ENCODE results near the gene MSANTD4.

The MSANTD4 gene

GRCh38 chr11:105979997-105980703, 41.9 kb downstream of the MSANTD4 start:
- WGBS, 2 experiments, result 95 to 96% methylated on average over 6 to 10 of the region's 10 CpGs

DNA sequence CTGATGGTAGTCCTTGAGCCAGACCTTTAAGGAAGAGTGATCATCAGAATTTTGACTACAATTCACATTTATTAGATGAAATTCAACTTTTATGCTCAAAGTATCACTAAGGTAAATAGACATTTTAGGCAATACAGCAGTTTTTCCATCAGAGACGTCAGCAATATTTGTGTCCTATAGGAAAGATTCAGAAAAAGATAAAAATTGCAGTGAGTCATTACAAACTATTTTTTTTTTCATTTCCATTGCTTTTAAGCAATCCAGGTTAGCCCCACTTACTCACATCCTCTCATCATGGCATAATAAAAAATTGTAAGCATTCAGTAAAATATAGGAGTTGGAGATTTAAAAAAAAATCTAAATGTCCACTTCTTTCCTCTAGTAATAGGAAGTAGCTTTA, 46.9 kb downstream of the MSANTD4 start:
- 80 to 100% methylated on average over 1 of the region's 1 CpG for WGBS, 2 experiments
- Histone ChIP-seq H3K36me3 (ENCODE audit: control insufficient read depth, insufficient read depth, low read length) (no peaks in the 10 kb centered on the region), H3K9me3 (ENCODE audit: control insufficient read depth, low read length) (no peaks in the 10 kb centered on the region), H3K27me3 (ENCODE audit: control insufficient read depth, insufficient read depth, low read length, poor library complexity, severe bottlenecking) (no peaks in the 10 kb centered on the region), H3K4me1 (ENCODE audit: control insufficient read depth, insufficient read depth, low read length) (no peaks in the 10 kb centered on the region), H3K27ac (ENCODE audit: insufficient read depth, low read depth, low read length, poor library complexity, severe bottlenecking) (no peak overlapping the region), H3K4me3 (ENCODE audit: insufficient read depth, low read depth, low read length) (no peak overlapping the region)

More at GRCh38 chr11:105979997-105980703, 41.9 kb downstream of the MSANTD4 start:
- no peaks in the 10 kb centered on the region for H3K9me3 ChIP-seq (ENCODE audit: control insufficient read depth, low read length)
- no peaks in the 10 kb centered on the region for H3K4me1 ChIP-seq (ENCODE audit: control insufficient read depth, insufficient read depth, low read length)
- no peak overlapping the region for H3K4me3 ChIP-seq (ENCODE audit: insufficient read depth, low read depth, low read length)
- H3K27ac ChIP-seq (ENCODE audit: insufficient read depth, low read depth, low read length, poor library complexity, severe bottlenecking), result no peak overlapping the region
- H3K27me3 ChIP-seq (ENCODE audit: control insufficient read depth, insufficient read depth, low read length, poor library complexity, severe bottlenecking), result no peaks in the 10 kb centered on the region
- H3K36me3 ChIP-seq (ENCODE audit: control insufficient read depth, insufficient read depth, low read length), result no peaks in the 10 kb centered on the region

DNA sequence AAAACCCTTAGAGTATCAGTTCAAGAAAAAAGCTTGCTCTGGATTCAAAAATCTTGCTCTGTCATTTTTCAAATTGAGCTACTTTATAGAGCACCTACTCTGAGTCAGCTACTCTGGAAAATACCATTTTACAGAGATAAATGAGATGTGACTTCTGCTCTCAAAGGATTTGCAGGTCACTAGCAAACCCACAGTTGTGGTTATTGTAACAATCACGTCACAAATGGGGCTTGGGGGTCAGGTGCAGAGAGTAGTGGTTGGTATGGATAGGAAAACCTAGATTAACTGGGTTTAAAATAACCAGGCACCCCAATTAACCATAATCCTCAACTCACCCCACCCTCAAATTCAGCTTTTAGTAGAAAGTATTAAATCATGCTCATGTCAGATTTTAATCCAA, 52.3 kb downstream of the MSANTD4 start:
- Histone ChIP-seq H3K4me3 (ENCODE audit: insufficient read depth, low read depth, low read length) (no peak overlapping the region), H3K9me3 (ENCODE audit: control insufficient read depth, low read length) (no peaks in the 10 kb centered on the region), H3K4me1 (ENCODE audit: control insufficient read depth, insufficient read depth, low read length) (no peaks in the 10 kb centered on the region), H3K27me3 (ENCODE audit: control insufficient read depth, insufficient read depth, low read length, poor library complexity, severe bottlenecking) (no peaks in the 10 kb centered on the region), H3K36me3 (ENCODE audit: control insufficient read depth, insufficient read depth, low read length) (no peaks in the 10 kb centered on the region), H3K27ac (ENCODE audit: insufficient read depth, low read depth, low read length, poor library complexity, severe bottlenecking) (no peak overlapping the region)
- 83 to 100% methylated on average over 1 of the region's 1 CpG for WGBS, 2 experiments

- no peak overlapping the region for H3K4me3 ChIP-seq (ENCODE audit: insufficient read depth, low read depth, low read length)
- WGBS, 2 experiments, result 92 to 94% methylated on average over 3 of the region's 3 CpGs
- no peaks in the 10 kb centered on the region for H3K4me1 ChIP-seq (ENCODE audit: control insufficient read depth, insufficient read depth, low read length)
Measured at GRCh38 chr11:105968021-105968697, 53.9 kb downstream of the MSANTD4 start.

DNA sequence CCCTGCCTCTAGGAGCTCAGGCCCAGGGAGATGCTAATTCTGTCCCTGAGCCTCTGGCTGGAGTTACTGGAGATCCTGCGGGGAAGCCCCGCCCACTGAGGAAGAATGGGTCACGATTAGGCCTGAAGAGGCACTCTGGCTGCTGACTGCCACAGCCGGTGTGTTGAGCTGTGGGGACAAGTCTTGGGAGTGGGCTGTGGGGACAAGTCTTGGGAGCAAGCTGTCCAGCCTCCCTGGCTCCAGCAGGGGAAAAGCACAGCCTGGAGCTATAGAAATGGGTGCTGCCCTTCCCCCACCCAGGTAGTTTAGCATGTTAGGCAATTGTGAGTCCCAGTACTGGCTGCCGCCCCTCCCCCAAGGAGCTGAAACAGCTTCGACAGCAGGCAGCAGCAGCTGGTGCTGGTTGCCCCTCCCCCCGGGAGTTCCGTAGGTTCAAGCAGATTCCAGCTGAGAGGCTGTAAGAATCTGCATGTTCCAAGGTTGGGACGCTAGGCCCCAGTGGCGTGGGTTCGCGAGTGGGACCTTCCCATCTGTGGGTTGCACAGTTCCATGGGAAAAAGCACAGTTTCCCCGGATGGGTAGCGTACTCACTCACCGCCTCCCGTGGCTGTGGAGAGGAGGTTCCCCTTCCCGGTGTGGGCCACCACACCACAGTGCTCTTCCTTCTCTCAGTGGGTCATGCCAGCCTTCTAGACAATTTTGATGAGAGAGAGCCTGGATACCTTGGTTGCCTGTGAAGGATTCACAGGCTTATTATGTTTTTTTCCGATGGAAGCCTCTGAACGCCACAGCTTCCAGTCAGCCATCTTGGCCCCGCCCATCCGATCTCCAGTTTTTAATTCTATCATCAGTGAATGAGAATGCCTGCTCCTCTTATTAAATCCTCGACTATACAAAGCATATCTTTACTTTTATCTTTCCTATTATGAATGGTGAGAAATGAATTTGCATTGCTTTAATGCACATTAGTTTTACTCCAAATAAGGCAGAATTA, 61.5 kb downstream of the MSANTD4 start:
- no peak overlapping the region for H3K27ac ChIP-seq (ENCODE audit: insufficient read depth, low read depth, low read length, poor library complexity, severe bottlenecking)
- no peak overlapping the region for H3K4me3 ChIP-seq (ENCODE audit: insufficient read depth, low read depth, low read length)
- WGBS, 2 experiments, result 85% methylated on average over 21 of the region's 22 CpGs
- H3K27me3 ChIP-seq (ENCODE audit: control insufficient read depth, insufficient read depth, low read length, poor library complexity, severe bottlenecking), result no peaks in the 10 kb centered on the region
- H3K4me1 ChIP-seq (ENCODE audit: control insufficient read depth, insufficient read depth, low read length), result no peaks in the 10 kb centered on the region
- no peaks in the 10 kb centered on the region for H3K36me3 ChIP-seq (ENCODE audit: control insufficient read depth, insufficient read depth, low read length)
- no peaks in the 10 kb centered on the region for H3K9me3 ChIP-seq (ENCODE audit: control insufficient read depth, low read length)

More at GRCh38 chr11:105968021-105968697, 53.9 kb downstream of the MSANTD4 start:
- Histone ChIP-seq H3K36me3 (ENCODE audit: control insufficient read depth, insufficient read depth, low read length) (no peaks in the 10 kb centered on the region), H3K27ac (ENCODE audit: insufficient read depth, low read depth, low read length, poor library complexity, severe bottlenecking) (no peak overlapping the region), H3K9me3 (ENCODE audit: control insufficient read depth, low read length) (no peaks in the 10 kb centered on the region), H3K27me3 (ENCODE audit: control insufficient read depth, insufficient read depth, low read length, poor library complexity, severe bottlenecking) (no peaks in the 10 kb centered on the region)
